ENCODE results near the gene LRP11. TPM values are rescaled to one million over a fixed set of nuclear protein-coding genes. Genes with fewer than 3 reads are reported as not detected.
"Not testable (repeated sequence)": the region's sequence is repeated elsewhere in the genome, so short reads cannot be mapped to it uniquely, and the experiment has no call there.

The LRP11 gene
- polyA plus RNA-seq, 3 donors: 32.5 to 38.6 (median 35.3) TPM

DNA sequence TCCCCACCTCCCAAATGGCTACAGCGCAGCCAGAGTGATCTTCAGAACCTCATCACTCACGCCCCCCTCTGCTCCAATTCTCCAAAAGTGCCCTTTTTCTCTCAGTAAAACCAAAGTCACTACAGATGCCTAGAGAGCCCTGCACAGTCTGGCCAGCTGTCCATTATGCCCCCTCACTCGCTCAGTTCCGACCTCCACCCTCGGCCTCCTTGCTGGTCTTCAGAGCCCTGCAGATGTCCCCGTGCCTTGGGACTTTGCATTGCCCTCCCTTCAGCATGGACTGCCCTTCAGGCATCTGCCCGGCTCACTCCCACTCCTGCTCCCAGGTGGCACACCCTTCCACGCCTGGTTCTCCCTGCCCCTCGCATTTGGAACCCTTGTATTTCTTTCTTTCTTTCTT lies 34.8 kb upstream of the LRP11 start:
- no peak for DNase-seq (ENCODE audit: low read depth in 3 of 3, low spot score in 2 of 3)

DNA sequence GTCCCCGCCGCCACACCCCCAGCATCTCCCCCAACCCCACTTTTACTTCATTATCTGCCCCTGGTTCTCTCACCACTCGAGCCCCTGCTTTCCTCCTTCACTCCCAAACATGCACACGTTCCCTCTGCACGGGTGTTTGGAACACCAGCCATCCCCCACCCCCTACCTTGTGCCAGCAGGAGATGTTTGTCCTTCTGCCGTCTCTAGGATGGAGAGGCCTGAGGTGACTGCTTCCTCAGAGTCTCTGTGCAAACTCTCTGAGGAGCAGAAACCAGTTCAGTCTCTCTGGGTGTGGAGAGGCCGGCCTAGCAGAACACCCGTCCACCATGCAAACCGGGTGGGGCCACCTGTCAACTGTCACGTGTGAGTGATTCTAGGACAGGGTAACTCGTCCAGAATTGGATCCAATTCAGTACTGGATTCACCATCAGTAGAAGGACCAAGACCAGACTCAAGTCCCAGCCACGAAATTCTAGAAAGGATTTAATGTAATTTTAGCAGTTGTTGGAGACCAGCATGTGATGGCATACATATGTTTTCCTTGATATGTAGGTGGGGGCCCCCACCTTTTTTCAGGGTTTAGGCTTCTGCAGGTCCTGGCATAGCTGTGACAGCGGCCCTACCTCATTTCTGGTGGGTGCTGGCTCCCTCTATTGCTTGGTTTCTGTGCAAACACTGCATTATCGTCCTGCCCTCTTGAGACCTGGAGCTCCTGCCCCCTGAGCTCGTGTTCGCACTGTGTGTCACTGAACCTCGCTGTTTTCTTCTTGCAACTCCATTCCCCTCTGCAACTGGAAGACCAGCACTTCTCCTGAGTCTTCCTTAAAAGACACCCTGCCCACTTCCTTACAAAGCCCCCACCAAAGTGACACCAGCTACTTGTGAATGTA lies 33.9 kb upstream of the LRP11 start, which contains the start of gene RAET1E:
Gene RAET1E, minus strand, starts transcription at position 259 of the 890 bp plus-strand sequence. CDS start 7,212 bp downstream, outside the sequence.
- no peak for DNase-seq (ENCODE audit: low read depth in 3 of 3, low spot score in 2 of 3)

DNA sequence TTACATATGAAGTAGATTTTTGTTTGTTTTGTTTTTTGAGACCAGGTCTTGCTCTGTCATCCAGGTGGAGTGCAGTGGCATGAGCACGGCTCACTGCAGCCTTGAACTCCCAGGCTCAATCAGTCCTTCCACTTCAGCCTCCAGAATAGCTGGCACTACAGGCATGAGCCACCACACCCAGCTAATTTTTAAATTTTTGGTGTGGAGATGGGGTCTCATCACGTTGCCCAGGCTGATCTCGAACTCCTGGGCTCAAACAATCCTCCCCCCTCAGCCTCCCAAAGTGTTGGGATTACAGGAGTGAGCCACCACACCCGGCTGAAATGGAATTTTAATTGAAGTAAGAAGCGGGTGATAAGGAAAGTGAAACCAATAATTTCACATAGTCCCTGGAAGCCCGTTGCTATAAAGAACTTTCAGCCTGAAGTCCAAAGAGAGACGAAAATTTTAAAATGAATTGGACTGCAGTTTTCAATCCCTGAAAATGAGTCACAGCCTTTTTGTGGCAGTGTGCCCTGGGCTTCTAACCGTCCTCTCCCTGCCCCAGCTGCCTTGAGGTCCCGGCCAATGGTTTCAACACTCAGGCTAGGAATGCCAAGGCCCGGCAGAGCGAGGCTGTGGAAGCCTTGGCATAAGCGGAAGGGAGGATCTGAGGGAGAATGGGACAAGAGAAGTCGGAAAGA lies 33.0 kb upstream of the LRP11 start:
- DNase-seq (ENCODE audit: low read depth in 3 of 3, low spot score in 2 of 3): no peak

DNA sequence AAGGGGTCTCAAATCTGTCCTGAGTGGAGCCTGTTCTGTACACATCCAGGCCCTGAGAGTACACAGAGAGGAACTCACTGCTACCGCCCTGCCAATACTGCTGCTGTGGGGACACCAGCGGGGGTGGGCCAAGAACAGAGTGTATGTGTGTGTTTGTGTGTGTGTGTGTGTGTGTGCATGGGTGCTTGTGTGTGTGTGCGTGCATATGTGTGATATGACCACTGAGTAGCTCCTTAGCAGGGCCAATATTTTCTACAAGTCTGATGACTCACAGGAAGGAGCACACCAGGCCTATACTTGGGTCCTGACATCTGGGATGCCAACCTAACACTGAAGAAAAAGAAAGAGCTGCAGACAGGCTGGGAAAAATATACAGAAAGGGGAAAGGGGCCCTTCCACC lies 32.3 kb upstream of the LRP11 start:
- DNase-seq (ENCODE audit: low read depth in 3 of 3, low spot score in 2 of 3): no peak

DNA sequence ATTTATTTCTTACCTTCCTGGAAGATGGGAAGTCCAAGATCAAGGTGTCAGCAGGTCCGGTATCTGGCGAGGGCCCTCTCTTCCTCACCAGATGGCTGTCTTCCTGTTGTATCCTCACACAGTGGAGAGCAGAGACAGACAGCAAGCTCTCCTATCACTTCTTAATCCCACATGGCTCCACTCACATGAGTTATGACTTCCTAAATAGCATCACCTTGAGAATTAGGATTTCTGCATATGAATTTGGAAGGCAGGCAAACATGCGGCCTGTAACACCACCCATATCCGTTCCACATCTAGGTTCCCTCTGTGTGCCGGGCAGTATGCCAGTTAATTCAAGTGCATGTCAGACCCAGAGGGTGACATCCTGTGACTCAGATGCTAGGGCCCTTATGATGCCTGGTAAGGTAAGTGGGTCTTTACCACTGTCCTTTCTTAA lies 31.7 kb upstream of the LRP11 start:
- no peak for DNase-seq (ENCODE audit: low read depth in 3 of 3, low spot score in 2 of 3)

DNA sequence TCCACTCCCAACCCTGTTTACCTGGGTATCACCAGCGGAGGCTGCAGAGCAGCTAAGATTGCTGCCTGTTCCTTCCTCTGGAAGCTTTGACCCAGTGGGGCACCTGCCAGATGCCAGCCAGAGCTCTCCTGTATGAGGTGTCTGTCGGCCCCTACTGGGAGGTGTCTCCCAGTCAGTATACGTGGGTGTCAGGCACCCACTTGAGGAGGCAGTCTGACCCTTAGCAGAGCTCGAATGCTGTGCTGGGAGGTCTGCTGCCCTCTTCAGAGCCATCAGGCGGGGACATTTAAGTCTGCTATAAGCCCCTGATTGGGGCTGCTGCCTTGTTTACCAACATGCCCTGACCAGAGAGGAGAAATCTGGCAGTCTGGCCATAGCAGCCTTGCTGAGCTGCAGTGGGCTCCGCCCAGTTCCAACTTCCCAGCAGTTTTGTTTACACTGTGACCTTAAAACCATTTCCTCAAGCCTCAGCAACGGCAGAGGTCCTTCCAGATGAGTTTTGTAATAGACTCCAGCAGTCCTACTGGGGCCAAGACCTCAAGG lies 31.0 kb upstream of the LRP11 start:
- no peak for DNase-seq (ENCODE audit: low read depth in 3 of 3, low spot score in 2 of 3)

DNA sequence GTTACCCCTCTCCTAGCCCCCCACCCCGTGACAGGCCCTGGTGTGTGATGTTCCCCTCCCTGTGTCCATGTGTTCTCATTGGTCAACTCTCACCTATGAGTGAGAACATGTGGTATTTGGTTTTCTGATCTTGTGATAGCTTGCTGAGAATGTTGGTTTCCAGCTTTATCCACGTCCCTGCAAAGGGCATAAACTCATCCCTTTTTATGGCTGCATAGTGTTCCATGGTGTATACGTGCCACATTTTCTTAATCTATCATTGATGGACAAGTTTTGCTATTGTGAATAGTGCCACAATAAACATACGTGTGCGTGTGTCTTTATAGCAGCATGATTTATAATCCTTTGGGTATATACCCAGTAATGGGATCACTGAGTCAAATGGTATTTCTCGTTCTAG lies 27.7 kb upstream of the LRP11 start:
- DNase-seq (ENCODE audit: low read depth in 3 of 3, low spot score in 2 of 3): not testable (repeated sequence)

DNA sequence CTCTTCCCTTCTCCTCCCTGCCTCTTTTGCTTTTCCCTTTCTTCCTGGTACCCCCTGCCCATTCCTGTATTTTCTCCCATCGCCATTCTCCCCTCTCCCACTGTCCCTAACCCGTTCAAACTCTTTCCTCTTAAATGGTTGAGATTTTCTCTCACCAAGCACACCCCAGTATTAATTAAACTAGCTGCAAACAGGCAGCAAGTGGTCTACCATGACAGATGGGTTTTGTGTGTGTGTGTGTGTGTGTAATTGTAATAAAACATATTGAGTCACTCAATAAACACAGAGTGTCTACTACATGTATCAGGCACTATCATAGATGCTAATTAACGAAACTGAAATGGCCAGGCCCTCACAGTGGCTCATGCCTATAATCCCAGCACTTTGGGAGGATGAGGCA lies 27.1 kb upstream of the LRP11 start:
- DNase-seq (ENCODE audit: low read depth in 3 of 3, low spot score in 2 of 3): no peak

DNA sequence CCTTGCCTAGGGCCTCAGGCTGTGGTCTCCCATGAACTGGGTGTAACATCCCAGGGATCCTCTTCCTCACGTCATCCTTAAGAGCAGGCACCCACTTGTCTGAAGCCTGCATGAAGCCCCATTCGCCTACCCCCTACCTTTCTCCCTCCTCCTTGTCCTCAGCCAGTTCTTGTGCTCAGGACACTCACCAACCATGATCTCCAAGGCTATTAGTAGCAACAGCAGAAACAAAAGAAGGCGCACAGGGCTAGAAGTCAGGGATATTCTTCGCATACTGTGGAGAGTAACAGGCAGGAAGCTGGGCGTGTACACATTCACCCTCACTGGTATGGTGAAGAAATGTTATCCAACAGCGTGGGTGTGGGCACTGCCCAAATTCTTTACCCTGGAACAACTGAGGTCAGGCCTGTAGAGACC lies 26.5 kb upstream of the LRP11 start:
- DNase-seq (ENCODE audit: low read depth in 3 of 3, low spot score in 2 of 3): no peak

DNA sequence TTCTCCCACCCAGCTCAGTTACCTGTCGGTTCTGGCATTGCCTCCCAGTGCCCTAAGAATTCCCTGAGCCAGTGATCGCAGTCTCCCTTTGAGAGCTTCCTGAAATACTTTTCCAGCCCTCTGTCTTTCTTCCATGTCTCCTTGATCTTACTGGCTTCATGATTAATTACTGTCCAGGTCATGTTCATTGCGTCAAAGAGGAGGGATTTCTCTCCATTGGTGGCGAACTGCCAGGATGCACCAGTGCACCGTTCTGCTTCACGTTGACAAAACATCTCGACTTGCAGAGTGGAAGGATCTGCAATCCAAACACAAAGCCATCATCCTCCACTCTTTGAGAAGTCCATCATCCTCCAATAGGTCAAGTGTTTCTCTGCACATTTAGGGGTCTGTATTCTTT lies 25.2 kb upstream of the LRP11 start:
- no peak for DNase-seq (ENCODE audit: low read depth in 3 of 3, low spot score in 2 of 3)

DNA sequence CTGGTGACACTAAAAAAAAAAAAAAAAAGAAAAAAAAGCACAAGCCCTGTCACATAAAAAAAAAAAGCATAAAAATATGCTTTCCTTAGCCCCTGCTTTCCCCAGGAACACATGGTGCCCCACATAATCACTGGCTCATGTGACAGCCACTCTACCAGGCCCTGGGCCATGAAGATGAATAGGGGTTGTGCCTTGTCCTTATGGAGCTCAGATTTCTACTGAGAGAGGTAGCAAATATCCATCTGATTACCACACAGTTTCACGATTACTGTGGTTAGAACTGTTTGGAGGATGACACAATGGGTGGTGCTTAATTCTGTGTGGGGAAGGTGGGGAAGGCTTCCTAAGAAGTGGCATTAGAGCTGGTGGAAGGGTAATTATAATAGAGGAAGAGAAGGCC lies 24.5 kb upstream of the LRP11 start:
- no peak for DNase-seq (ENCODE audit: low read depth in 3 of 3, low spot score in 2 of 3)

DNA sequence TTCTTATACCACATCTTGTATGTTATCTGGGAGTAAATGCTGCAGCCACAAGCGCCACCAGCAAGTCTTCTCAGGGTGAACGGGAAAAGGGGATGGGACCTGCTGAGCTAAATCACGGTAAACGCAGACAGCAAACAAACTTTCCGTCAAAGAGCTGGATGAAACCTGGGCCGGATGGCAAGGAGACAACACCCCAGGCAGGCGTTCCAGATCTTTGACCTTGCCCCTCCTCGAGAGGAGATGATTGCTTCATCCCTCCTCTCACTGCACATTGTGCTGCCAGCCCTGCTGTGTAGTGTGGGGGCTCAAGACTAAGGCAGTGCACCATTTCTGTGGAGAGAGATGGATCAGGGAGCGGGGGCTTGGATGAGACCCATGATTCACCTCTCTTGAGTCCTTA lies 23.9 kb upstream of the LRP11 start:
- no peak for DNase-seq (ENCODE audit: low read depth in 3 of 3, low spot score in 2 of 3)

DNA sequence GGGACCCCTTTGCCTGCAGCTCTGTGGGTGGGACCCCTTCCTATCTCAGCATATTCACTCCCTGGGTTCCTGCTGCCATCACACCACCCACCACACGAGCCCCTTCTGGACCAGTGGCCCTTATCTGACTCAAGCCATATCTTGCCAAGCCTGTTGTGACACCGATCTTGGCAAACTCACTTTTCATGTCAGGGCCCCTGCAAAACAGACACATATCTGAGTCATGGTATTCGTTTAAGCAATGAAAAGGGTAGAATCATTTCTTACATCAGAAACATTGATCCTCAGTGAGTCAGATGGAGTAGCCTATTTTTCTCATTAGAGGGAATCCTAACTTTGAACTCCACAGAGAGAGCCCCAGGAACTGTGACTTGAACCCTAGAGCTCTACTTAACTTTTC lies 23.2 kb upstream of the LRP11 start:
- DNase-seq (ENCODE audit: low read depth in 3 of 3, low spot score in 2 of 3): no peak

DNA sequence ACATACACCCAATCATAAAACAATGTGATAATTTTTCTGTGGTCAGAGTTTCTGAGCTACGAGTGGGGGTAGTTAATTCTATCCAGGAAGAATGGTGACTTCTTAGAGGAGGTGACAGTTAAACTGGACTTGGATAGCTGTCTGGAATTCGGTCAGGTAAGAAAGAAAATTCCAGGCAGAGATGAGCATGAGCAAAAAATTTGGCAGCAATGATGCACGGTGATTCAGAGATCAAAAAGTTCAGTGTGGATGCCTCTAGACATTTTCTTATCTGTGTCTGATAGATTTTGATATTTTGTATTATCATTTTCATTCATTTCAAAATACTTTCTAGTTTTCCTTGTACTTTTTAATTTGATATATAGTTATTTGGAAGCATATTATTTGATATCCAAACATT lies 21.7 kb upstream of the LRP11 start:
- DNase-seq (ENCODE audit: low read depth in 3 of 3, low spot score in 2 of 3): no peak

DNA sequence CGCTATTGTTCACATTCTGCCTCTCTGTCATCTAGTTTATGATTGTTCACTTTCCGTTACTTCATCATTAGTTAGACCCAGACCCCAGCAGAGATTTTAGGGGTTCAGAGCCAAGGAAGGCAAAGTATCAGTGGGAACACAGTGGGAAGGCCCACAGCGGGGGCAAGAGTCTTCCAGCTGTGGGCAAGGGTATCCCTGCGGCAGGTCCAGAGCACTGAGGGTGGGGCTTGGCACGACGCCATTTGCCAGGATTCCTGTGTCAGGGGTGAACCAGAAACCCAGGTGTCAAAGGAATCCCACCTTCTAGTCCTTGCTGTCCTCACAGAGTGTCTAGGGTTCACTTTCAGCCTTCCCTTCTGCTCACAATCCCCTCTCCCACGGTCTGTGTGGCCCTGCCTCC lies 20.5 kb upstream of the LRP11 start:
- DNase-seq (ENCODE audit: low read depth in 3 of 3, low spot score in 2 of 3): no peak

DNA sequence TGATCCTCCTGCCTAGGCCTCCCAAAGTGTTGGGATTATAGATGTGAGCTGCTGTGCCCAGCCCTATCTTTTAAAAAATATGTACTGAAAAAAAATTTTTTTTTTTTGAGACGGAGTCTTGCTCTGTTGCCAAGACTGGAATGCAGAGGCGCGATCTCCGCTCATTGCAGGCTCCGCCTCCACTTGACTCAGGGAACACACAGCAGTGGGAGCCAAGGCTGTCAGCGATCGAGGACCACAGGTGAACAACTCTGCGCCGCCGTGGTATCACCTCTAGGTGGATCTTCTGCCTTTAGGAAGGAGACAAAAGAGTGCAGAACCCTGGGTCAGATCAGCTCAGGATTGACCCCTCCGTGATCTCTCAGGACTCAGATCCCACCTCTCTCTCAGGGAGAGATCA lies 20.1 kb upstream of the LRP11 start:
- DNase-seq (ENCODE audit: low read depth in 3 of 3, low spot score in 2 of 3): no peak

DNA sequence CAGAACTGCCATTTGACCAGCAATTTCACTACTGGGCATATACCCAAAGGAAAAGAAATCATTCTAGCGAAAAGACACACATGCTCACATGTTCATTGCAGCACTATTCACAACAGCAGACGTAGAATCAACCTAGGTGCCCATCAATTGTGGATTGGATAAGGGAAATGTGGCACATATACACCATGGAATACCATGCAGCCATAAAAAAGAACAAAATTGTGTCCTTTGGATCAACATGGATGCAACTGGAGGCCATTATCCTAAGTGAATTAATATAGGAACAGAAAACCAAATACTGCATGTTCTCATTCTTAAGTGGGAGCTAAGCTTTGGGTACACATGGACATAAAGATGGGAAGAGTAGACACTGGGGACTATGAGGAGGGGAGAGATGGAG lies 17.7 kb upstream of the LRP11 start:
- DNase-seq (ENCODE audit: low read depth in 3 of 3, low spot score in 2 of 3): no peak

DNA sequence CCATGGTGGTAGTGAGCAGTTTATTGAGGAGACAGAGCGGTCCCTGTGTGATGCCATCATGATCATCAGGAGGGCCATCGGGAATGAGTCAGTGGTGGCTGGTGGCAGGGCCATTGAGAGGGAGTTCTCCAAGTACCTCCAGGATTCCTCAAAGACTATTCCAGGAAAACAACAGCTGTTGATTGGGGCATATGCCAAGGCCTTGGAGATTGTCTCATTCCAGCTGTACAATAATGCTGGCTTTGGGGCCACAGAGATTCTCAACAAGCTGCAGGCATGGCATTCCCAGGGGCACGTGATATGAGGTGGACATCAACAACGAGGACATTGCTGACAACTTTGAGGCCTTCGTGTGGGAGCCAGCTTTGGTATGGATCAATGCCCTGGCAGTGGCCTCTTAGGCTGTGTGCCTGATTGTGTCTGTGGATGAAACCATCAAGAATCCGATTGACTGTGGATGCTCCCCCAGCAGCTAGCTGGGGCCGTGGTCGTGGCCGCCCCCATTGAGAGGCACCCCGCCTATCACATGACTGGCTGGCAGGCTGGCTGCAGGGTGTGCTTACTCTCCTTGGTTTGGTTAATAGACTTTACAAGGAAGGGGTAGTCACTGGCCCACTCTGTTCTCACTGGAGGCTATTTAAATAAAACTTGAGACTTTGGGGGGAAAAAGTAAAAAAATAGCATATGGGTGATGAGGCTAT lies 17.1 kb upstream of the LRP11 start:
- DNase-seq (ENCODE audit: low read depth in 3 of 3, low spot score in 2 of 3): no peak

DNA sequence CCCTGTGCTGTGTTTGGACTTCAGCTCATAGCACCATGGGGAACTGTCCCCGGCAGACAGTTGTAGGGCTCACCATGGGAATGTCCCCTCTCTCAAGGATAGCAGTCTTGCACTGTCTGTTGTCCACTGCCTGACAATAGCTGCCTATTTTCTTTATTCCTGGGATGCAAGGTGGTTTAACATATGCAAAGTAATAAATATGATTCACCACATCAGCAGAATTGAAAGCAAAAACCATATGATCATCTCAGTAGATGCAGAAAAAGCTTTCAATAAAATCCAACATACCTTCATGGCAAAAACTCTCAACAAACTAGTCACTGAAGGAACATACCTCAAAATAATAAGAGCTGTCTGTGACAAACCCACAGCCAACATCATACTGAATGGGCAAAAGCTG lies 13.5 kb upstream of the LRP11 start:
- DNase-seq (ENCODE audit: low read depth in 3 of 3, low spot score in 2 of 3): no peak

DNA sequence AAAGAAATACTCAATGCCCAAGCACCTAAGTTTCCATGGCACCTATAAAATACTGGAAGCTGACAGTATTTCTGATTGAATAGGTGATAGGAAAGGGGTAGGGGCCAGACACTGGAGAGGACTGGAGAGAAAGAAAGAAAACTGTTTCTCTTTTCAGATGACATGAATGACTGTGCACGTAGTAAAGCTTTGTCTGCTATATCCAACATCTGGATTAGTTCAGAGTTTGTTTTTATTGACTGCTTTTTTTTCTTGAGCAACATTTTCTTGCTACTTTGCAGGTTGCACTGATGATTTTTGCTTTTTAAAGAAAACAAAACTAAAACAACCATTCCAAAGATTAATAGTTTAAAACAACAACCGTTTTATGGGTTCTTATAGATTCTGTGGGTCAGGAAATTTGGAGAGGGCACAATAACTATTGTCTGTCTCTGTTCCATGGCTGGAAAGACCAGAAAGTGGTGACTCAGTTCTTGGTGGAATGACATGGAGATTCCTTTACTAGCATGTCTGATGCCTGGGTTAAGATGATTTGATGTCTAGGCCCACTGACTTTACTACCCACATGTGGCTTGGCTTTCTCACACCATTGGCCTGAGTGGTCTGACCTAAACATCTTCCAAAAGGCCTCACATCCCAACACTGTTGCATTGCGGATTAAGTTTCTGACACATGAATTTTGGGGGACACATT lies 12.2 kb upstream of the LRP11 start:
- DNase-seq (ENCODE audit: low read depth in 3 of 3, low spot score in 2 of 3): no peak

DNA sequence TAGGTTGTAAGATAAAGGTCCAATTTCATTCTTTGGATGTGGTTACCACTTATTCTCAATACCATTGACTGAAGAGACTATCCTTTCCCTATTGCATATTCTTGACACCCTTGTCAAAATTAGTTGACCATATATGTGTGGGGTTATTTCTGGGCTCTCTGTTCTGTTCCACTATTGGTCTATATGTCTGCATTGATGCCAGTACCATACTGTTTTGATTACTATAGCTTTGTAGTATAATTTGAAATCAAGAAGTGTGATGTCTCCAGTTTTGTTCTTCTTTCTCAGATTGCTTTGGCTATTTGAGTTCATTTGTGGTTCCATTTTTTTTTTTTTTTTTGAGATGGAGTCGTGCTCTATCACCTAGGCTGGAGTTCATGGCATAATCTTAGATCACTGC lies 8.1 kb upstream of the LRP11 start:
- no peak for DNase-seq (ENCODE audit: low read depth in 3 of 3, low spot score in 2 of 3)

All from right renal cortex interstitium (tissue), 3 donors.